ENCODE measurements around the gene FBRSL1.

- no peak for TF ChIP-seq EZH2 (IDR thresholded peaks at IDR 0.05; ENCODE audit: insufficient read depth, poor library complexity, severe bottlenecking)
- TF ChIP-seq EZH2phosphoT487 (IDR thresholded peaks at IDR 0.05; ENCODE audit: insufficient read depth, low read depth) = no peak
Observed at GRCh38 chr12:132489602-132490266, at the start of gene FBRSL1.

All from GM23248 (cell line).